Measurements from ENCODE around the gene TEX22.

The TEX22 gene

GRCh38 chr14:105376521-105377440, 21.6 kb upstream of the TEX22 start:
- TF ChIP-seq CTCF (conservative IDR thresholded peaks at IDR 0.05; ENCODE audit: low read length) = no peak
- no peak overlapping the region for H3K4me3 ChIP-seq (ENCODE audit: low read length)
- DNase-seq (ENCODE audit: low read depth) = no peak

GRCh38 chr14:105377555-105378182, 20.7 kb upstream of the TEX22 start:
- TF ChIP-seq CTCF (conservative IDR thresholded peaks at IDR 0.05; ENCODE audit: low read length) = no peak
- DNase-seq (ENCODE audit: low read depth) = no peak
- no peak overlapping the region for H3K4me3 ChIP-seq (ENCODE audit: low read length)

GRCh38 chr14:105378199-105378598, 20.1 kb upstream of the TEX22 start:
- no peak overlapping the region for H3K4me3 ChIP-seq (ENCODE audit: low read length)
- no peak for TF ChIP-seq CTCF (conservative IDR thresholded peaks at IDR 0.05; ENCODE audit: low read length)
- DNase-seq (ENCODE audit: low read depth) = no peak

GRCh38 chr14:105378873-105379685, 19.3 kb upstream of the TEX22 start:
- no peak overlapping the region for H3K4me3 ChIP-seq (ENCODE audit: low read length)
- no peak for DNase-seq (ENCODE audit: low read depth)
- TF ChIP-seq CTCF (conservative IDR thresholded peaks at IDR 0.05; ENCODE audit: low read length) = no peak

GRCh38 chr14:105379946-105380345, 18.4 kb upstream of the TEX22 start:
- H3K4me3 ChIP-seq (ENCODE audit: low read length) = no peak overlapping the region
- no peak for TF ChIP-seq CTCF (conservative IDR thresholded peaks at IDR 0.05; ENCODE audit: low read length)
- no peak for DNase-seq (ENCODE audit: low read depth)

GRCh38 chr14:105380756-105381155, 17.6 kb upstream of the TEX22 start:
- no peak for DNase-seq (ENCODE audit: low read depth)
- TF ChIP-seq CTCF (conservative IDR thresholded peaks at IDR 0.05; ENCODE audit: low read length) = no peak
- no peak overlapping the region for H3K4me3 ChIP-seq (ENCODE audit: low read length)

Measured in AG10803 (cell line).